Hippocampal formation (tissue), 2 donors: ENCODE data around the gene TPH1.

ENCODE experiments used
- DNase-seq, 2 donors: peaks; one replicate each; lab custom pipeline; 2025; lab: John Stamatoyannopoulos, UW

The TPH1 gene

DNA sequence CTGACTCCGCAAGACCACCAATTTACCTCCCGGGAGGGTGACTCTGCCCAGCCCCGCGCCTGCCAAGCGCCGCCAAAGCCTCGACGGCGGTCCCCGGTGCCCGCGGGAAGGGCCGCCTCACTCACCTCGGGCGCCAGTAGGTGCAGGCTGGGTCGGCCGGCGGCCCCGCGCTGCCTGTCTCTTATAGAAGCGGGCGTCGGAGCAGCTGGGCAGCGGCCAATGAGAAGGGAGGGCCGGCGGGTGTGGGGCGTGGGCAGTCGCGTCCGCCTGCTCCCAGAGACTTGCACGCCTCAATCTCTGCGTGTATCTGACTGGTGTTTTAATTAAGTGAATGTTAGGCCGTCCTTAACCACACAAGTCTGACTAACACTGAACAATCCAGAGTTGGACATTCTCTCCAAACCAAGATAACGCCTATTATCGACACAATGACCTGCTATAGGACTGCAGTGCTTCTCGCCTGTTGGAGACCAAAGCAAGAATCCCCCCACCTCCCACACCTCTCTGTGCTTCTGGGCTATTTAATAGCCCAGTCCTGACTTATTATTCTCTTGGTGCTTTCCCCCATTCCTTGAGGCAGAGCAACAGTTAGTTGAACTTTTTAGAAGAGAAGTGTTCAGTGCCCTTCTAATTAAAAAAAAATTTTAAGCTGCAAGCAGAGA is at the start of gene TPH1:
Gene TPH1 (minus strand): TSS at position 154 of the 662 bp plus-strand sequence. CDS start 5,507 bp downstream, outside the sequence.
- DNase-seq: no peak

DNA sequence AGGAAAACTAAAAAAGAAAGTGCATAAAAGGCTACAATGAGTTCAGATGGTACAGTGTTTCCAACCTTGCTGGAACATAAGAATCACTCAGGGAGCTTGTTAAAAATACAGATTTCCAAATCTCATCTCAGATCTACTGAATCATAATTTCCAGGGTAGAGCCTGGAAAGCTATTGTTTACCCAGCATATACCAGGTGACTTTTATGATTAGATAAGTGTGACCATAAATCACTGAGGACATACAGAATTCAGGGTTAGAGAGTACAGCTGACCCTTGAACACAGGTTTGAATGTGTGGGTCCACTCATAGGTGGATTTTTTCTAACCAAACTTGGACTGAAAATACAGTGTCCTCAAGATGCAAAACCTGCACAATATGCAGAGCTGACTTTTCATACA is 47.9 kb upstream of the TPH1 start:
- no peak for DNase-seq

- no peak for DNase-seq
These were observed 45.7 kb upstream of the TPH1 start for GRCh38 chr11:18091731-18092130.

DNA sequence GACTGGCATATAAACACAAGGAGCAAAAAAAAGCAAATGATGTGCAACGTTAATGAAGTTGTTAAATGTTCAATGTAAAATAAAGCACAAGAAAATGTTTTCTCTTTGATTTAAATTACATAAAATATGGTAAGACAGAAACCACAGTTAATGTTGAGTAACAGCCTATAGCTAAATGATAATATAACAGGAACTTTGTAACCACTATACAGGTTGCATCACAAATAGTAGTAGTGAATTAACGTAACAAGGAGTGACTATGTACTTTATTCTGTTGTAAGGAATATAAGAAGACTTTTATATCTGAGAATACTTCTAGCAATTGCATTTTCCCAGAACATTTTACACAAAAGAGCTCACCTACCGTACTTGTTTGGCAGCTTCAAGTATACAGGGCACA is 42.9 kb upstream of the TPH1 start:
- no peak for DNase-seq

- no peak for DNase-seq
These were observed 42.3 kb upstream of the TPH1 start for GRCh38 chr11:18088366-18088765.

GRCh38 chr11:18081551-18081950 is 35.5 kb upstream of the TPH1 start:
- no peak for DNase-seq

DNA sequence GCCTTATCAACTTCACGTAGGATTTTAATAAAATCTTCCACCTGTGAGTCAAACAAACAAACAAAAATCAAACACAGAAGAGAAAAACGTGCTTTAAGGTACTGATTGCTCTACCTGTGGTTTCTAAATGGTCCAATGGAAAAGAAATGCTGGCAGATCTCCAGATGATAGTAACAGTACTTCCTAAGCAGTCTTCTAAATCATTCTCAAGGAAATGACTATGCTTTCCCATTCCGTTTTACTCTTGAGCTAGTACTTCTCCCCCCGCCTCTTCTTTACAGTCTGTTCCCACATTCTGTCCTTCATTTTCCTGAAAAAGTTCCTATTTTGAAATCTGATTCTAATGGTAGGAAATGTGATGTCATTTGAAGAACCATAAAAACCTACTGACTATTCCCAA is 34.4 kb upstream of the TPH1 start:
- DNase-seq: no peak

DNA sequence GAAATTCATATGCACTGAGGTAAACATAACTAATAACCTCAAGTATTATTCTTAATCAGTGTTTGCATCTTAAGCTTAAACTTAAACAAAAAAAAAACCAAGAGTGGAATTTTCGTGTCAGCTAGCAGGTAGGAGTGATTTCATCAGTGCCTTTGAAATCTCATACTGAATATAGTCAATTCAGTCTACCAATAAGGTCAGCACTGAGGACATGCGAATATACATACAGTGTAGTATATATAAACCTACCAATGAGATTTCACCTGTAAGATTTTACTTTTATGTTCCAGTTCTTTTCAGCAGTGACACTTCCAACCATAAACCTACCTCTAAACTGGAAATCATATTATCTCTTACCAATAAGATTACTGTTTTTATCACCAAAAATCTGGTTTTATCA is 32.8 kb upstream of the TPH1 start:
- DNase-seq: no peak

GRCh38 chr11:18075444-18075843 is 29.4 kb upstream of the TPH1 start:
- no peak for DNase-seq

GRCh38 chr11:18071098-18071705 is 25.1 kb upstream of the TPH1 start:
- DNase-seq: no peak

DNA sequence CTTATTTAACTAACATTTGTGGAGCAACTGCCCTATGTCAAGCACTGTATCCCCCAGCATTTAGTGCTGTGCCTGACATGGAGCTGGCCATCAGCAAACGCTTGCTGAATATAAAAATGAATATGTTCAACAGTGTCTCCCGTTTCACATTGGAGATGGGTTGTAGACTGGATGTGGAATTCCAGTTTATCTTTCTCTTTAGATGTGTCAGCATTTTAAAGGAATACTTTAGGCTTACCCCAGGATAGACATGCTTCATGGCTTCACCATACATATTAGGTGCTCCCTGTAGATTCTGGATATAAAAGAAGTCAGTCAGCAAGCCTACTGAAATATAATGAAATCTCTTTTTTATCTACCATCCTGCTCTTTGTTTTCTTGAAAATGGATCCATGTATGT is 21.3 kb upstream of the TPH1 start:
- DNase-seq: no peak

- DNase-seq: no peak
These were observed 20.6 kb upstream of the TPH1 start for GRCh38 chr11:18066626-18067025.

DNA sequence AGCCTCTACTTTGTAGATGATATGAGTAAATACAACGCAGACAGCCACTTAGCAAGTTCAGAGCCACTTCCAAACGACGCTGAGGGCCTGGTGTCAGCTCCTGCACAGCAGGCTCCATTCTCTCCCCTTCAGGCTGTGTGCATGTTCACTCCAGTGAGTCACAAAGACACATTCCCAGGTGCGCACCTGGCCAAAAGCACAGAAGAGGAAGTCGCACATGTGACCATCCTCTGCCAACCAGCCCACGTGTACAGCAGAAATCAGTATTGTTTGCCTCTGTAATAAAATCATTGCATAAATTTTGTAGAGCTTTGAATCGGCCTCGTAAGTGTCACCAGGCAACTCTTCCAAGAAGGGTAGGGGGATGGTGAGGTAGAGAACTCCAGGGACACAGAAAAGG is 19.5 kb upstream of the TPH1 start:
- no peak for DNase-seq

GRCh38 chr11:18064450-18065054 is 18.5 kb upstream of the TPH1 start:
- DNase-seq: no peak

DNA sequence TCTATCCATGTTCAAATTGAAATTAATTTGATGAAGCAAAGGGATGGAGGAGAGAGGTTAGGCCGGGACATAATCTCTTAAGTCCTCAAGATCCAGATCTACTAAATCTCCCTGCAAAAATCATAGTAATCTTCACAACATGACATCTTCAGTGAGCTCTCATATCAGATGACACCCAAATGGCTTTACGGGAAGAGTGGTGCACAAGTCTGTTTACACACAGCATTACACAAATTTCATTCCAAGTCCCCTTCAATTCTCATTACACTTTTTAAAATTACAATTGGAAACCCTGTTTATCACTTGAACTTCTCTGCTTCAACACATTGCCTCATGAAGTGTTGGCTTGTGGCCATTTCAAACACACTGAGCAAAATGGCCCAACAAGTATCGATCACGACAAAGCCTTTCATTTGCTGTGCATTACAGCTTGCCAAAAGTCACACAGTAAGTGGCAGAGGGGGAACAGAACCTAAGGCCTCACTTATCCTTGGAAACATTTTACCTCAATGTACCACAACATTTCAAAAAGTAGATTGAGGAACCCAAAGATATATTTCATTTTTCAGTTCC is 17.9 kb upstream of the TPH1 start:
- DNase-seq: no peak

- DNase-seq: no peak
These were observed 17.1 kb upstream of the TPH1 start for GRCh38 chr11:18063125-18063524.

DNA sequence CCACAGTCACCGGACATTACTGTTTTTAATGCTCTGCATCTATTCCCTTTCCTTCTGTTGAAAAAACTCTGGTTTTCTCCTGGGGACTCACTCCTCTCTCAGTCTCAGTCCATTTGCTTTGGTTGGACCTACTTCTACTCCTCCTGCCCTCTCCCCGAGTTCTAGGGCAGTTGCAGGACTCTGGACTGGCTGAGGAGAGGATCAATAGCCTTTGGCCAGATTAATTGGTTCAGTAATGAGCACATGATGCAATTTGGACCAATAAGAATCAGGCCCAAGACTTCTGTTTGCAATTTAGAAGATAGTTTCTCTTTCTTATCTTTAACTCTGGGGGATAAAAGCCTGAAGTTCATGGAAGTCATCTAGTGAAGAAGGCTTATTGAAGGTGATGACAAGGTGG is 15.3 kb upstream of the TPH1 start:
- no peak for DNase-seq

DNA sequence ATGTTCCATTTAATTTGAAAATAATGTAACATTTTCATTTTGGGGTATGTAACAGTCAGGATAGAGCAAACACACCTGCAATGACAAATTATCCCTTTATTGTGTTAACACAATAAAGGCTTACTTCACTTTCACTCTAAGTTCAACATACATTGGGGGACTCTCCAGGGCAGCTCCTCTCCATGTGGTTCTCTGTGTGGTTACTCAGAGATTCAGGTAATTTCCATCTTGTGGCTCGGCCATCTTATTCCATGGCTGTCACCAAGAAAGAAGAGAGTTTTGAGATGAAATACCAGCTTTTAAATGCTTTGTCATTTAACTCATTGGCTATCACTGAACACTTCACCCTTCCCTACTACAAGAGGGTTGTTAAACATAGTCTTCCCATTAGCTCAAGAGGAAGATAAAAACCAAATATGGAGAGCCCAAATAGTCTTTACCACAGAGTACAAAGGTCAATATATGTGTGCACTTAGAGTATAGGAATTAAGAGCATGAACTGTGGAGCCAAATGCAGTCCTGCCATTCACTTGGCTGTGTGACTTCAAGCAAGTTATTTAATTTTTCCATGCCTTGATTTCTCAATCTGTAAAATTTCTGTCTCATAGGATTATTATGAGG is 10.6 kb upstream of the TPH1 start:
- DNase-seq: no peak

DNA sequence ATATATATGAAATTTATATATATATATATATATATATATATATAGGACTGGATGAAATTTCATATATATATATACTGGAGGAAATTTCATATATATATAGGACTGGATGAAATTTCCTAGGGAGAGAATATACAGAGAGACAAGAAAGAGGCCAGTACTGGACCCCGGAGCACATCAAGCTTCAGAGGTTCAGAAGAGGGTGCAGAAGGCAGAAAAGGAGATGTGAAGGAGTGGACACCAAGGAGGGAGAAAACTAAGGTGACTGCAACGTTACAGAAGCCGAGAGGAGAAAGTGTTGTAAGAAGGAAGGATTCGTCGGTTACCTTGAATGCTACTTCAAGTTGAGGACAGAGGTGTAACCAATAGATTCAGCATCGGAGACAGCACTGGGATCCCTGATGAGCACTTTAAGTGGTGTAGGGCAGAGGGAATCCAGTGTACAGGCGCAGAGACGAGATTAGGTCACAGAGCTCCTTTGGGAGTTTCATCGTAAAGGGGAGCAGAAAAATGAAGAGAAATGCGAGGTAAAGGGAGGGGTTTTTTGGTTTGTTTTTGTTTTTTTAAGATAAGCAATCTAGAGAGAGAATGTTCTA is 8.5 kb upstream of the TPH1 start:
- no peak for DNase-seq

- no peak for DNase-seq
These were observed 4.8 kb upstream of the TPH1 start for GRCh38 chr11:18050848-18051247.

DNA sequence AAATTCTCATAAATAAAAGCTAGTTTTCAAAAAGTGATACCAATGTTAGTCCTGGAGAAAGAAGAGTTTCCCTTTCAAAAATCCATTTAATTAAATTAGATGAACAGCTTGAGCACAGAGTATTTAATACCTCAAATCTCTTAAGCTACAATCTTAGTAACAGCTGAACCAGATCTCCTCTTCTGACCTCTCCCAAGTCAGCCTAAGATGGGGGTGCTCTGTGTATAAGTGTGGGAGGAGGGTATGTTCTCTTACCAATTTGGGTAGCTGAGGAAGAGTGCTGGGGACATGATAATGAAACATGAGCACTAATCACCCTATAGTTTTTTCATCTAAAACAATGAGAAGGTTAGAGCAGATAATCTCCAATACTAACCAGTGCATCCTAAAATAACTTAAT is 9.6 kb downstream of the TPH1 start:
- no peak for DNase-seq

- DNase-seq: no peak
These were observed 18.6 kb downstream of the TPH1 start for GRCh38 chr11:18027475-18027874.
